IPS-11a (cell line): ENCODE data around the gene SYT13.

ENCODE experiments used
- H3K4me3 ChIP-seq: one replicate; pipeline ENCODE4 v1.5.1; 2013; ENCODE audit warnings: low read depth, low read length, control low read depth

The SYT13 gene

GRCh38 chr11:45225277-45225676 is 60.9 kb downstream of the SYT13 start:
- no peak overlapping the region for H3K4me3 ChIP-seq

DNA sequence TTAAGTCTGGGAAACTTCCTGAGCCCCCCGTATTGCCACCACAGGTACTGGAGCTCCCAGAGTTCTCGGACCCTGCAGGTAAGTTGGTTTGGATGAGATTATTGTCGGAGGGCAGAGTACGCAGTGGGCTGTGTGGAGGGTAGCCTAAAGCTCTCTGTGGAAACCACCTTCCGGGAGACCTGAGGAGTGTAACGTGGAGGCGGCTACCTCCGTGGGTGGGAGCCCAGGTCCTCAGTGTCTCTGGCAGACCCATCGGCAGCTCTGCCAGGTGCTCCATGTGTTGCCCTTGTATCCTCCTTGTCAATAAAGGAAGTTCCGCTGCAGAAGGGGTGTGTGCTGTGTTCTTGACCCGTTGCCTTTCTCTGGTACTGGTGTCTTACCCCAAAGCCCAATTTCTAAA is 61.4 kb downstream of the SYT13 start:
- H3K4me3 ChIP-seq = no peak overlapping the region

GRCh38 chr11:45223496-45223895 is 62.6 kb downstream of the SYT13 start:
- no peak overlapping the region for H3K4me3 ChIP-seq

- no peak overlapping the region for H3K4me3 ChIP-seq
These were observed 66.7 kb downstream of the SYT13 start for GRCh38 chr11:45219411-45219810.

DNA sequence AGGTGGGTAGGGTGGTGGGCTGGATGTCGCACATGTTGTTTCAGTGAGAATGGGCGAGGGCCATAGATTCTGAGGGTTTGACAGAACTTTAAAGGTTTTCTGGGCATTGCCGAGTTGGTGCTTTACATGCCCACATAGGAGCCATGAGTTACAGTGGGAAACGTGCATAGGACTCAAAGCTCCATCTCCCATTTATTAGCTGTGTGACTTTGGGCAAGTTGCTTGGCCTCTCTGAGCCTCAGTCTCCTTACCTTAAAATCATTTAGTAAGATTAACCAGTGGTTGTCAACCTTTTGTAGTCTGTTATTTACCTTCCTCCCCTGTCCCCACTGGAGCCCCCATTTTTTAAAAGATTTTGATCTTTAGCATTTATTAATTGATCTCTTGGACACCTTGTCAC is 67.4 kb downstream of the SYT13 start:
- no peak overlapping the region for H3K4me3 ChIP-seq

DNA sequence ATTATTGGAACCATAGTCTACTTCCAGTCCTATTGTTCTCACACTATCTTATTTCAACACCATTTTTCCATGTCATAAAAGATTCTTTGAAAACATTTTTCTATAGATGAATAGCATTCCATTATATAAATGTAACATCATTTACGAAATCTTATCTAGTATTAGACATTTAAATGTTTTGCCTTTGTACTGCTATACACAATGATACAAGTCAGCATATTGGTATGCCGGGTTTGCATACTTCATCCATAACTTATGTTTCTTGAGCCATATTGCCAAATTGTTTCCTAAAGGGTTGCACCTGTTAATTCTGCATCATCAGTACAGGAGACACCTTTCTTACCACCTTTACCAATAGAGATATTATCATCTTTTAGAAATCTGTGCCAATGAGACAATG is 68.2 kb downstream of the SYT13 start:
- H3K4me3 ChIP-seq = no peak overlapping the region

- no peak overlapping the region for H3K4me3 ChIP-seq
These were observed 69.2 kb downstream of the SYT13 start for GRCh38 chr11:45216901-45217300.

- no peak overlapping the region for H3K4me3 ChIP-seq
These were observed 70.1 kb downstream of the SYT13 start for GRCh38 chr11:45216031-45216430.

DNA sequence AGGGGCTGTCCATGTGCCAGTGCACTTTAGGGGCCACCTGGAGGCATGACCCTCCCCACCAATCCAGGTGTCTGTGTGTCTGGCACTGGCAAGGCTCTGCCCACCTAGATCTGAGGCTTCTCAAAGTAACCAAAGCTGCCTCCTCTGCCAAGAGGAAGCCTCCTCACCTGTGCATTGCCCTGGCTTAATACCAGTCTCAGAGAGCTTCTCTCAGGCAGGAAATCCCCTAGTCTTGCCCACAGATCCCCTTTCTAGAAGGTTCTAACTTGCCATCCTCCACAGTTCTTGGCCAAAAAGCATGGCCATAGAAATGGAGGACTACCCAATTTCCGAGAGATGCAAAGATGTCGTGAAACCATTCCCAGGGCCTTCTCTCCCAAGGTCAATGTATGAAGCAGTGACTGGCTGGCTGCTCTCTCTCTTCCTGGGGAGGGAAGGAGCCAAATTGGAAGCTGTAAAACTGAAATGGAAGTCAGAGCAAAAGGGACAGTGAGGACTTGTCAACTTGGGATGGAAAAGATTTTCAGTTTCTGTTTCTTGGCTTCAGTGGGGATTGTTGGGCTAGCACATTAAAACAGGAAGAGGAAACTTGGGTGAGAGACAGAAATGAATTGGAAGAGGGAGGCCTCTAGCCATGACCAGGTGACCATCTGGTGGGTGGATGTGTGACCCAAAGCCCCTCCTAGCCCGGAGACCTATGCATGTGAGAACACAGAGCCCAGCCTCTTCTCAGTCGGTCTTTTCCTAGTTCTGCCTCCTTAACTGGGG is 70.9 kb downstream of the SYT13 start:
- no peak overlapping the region for H3K4me3 ChIP-seq

GRCh38 chr11:45213717-45214116 is 72.4 kb downstream of the SYT13 start:
- no peak overlapping the region for H3K4me3 ChIP-seq

DNA sequence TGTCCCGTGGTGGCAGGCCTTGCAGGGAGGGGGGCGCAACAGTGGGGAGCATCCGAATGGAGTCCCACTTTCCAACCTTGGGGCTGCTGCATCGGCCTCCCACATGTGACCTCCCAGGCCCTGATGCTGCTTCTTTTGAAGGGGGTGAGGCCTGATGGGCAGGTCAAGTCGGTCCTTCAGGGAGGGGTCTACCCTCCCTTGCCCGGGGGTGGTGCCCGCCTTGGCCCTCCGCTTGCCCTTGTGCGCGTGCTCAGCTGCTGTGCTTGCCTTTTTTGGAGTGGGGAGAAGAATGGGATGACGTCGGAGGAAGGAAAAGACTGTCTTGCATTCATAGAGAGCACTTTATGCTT is 72.8 kb downstream of the SYT13 start:
- H3K4me3 ChIP-seq = no peak overlapping the region

GRCh38 chr11:45212566-45213315 is 73.4 kb downstream of the SYT13 start:
- no peak overlapping the region for H3K4me3 ChIP-seq

DNA sequence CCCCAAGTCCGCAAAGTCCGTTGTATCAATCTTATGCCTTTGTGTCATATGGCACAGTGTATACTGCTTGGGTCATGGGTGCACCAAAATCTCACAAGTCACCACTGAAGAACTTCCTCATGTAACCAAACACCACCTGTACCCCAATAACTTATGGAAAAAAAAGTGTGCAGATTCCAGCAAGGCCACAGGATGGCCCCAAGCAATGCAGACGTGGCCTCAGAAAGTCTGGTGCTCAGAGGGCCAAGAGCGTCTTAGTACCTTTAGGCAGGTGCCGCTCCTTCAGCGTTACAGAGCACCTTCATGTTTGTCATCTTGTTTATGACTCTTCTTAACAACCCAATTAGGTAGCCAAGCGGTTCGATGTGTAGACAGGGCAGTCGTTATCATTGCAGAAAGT is 74.4 kb downstream of the SYT13 start:
- H3K4me3 ChIP-seq = no peak overlapping the region

- H3K4me3 ChIP-seq = no peak overlapping the region
These were observed 75.3 kb downstream of the SYT13 start for GRCh38 chr11:45210846-45211245.

GRCh38 chr11:45209891-45210699 is 76.0 kb downstream of the SYT13 start:
- no peak overlapping the region for H3K4me3 ChIP-seq

DNA sequence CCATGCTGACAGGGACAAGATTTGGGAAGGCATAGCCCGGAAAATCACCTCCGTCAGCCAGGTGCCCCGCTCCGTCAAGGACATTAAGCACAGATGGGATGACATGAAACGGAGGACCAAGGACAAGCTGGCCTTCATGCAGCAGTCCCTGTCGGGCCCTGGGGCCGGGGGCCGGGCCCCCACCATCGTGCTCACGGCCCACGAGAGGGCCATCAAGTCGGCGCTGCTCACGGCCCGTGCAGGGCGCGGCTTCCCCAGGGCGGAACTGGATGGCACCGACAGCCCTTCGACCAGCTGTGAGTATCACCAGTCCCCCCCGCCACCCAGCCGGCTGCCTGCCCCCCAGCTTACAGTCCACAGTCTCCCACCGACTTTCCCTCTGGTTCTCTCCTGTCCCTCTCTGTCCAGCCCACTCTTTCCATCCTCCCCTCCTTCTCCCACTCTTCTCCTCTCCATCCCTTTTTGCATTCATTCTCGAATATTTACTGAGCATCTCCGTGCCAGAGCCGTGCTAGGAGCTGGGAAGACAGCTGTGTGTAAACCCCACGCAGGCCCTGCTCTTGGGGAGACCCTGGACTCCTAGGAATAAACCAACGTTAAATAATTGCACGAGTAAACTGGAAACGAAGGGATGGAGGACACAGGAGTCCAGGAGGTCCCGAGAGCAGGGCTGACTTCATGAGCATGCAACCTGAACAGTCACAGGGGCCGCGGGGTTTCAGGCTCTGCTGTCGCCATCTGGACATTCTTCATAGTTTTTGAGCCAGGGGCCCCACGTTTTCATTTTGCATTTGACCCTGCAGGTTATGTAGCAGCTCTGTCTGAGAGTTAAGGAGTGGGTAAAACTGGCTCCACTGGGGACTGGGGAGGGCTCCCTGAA is 76.9 kb downstream of the SYT13 start:
- no peak overlapping the region for H3K4me3 ChIP-seq

GRCh38 chr11:45208135-45208534 is 78.0 kb downstream of the SYT13 start:
- H3K4me3 ChIP-seq = no peak overlapping the region

- H3K4me3 ChIP-seq = no peak overlapping the region
These were observed 80.2 kb downstream of the SYT13 start for GRCh38 chr11:45205978-45206377.

DNA sequence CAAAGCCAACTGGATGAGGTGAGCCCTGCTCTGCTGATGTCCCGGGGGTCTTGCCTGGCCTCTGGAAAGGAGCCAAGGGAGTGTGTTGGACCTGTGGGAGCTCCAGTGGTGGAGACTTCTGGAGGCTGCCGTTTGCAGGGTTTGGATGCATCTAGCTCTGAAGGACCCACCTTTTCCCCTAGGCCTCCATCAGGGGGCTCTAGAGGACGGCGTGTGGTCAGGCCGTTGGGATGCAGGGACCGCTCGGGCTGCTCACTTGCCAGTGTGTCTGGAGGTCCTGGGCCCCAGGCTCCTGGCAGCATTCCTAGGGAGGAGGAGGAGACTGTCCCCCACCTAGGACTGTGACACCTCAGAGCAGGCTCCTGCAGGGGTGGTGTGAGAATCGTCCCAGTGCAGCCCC is 81.4 kb downstream of the SYT13 start:
- H3K4me3 ChIP-seq = no peak overlapping the region

DNA sequence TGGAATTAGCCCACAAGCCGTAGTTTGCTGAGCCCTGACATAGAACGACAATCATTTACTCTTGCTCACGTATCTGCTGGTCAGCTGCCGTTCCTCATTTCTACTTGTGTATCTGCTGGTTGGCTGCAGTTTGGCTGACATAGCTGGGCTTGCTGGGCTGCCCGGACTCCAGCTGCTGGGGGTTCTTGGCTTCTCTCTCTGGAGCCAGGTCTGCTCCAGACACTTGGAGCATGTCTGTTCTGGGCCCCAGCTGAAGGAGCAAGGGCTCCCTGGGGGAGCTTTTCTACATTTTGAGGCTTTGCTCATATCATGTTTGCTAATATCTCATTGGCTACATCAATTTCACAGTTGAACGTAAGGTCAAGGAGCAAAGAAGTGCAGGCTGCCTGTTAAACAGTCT is 92.4 kb downstream of the SYT13 start:
- no peak overlapping the region for H3K4me3 ChIP-seq
